Erythroblast (primary cell): ENCODE measurements around the gene STARD13.

Experiments used
- GATA1 ChIP-seq: IDR thresholded peaks from 2 replicates; pipeline ENCODE4 v1.6.1; 2011; ENCODE audit warnings: low read depth, mild to moderate bottlenecking, control low read depth, low read length, moderate library complexity
- POLR2A ChIP-seq: IDR thresholded peaks from 2 replicates; pipeline ENCODE4 v1.6.1; 2011; ENCODE audit warnings: mild to moderate bottlenecking, low read length

DNA sequence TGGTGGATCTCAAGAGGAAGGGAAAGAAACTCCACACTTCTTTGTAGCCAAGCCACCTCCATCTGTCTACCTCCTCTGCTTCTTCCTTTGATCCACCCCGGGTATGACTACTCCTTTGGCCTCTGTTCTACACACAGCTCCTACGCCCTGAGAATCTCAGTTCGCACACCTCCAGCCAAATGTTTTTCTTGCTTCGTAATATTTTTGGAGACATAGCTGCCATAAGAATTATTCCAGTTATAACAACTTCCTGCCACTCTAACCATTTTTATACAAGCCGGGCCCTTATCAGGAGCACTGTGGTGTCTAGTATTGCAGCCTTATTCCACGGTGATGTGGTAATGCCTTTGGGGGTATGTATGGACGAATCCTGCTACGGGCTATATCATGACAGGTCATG lies 126.7 kb downstream of the STARD13 start:
- no peak for TF ChIP-seq POLR2A
- no peak for TF ChIP-seq GATA1
